Testis (tissue), 2 donors: Measurements from ENCODE around the gene FURIN.

Source experiments
- CTCF ChIP-seq, 3 experiments: fragments of 450-650 bp in 2 of 3; fragments of 200-600 bp in 1 of 3; sonication (generic) in 1 of 3; IDR thresholded peaks; one replicate each; pipeline ENCODE4 v1.5.1; 2016 to 2019; ENCODE audit warnings: antibody characterized with exemption in 3 of 3, mild to moderate bottlenecking in 2 of 3, moderate library complexity in 1 of 3
- POLR2A ChIP-seq: fragments of 450-650 bp; IDR thresholded peaks from one replicate; pipeline ENCODE4 v1.6.1; 2017; ENCODE audit warnings: antibody characterized with exemption, mild to moderate bottlenecking, moderate library complexity

GRCh38 chr15:90838139-90838538 lies 30.2 kb upstream of the FURIN start:
- TF ChIP-seq CTCF (IDR thresholded peaks at IDR 0.05): no peak
- TF ChIP-seq POLR2A: no peak
